Gastroesophageal sphincter (tissue), 4 donors: ENCODE data around the gene ST6GAL2. TPM values are rescaled to one million over a fixed set of nuclear protein-coding genes. Genes with fewer than 3 reads are reported as not detected.

Experiments
- ATAC-seq: fragments of 150-250 bp; one replicate; pipeline ENCODE4 v1.9.1; 2016; ENCODE audit warnings: mild to moderate bottlenecking, moderate library complexity
- H3K27ac ChIP-seq, 4 donors: fragments of 200-600 bp; sonication (generic) in 3 of 4; 1 replicate in 3 of 4; 2 replicates in 1 of 4; pipeline ENCODE4 v1.5.1; 2016 to 2019
- H3K27me3 ChIP-seq: fragments of 200-600 bp; sonication (generic); one replicate; pipeline ENCODE4 v1.5.1; 2019
- H3K36me3 ChIP-seq, 2 donors: fragments of 200-600 bp; sonication (generic); one replicate each; pipeline ENCODE4 v1.5.1; 2019; ENCODE audit warnings: control low read depth in 1 of 2
- H3K4me1 ChIP-seq, 3 donors: fragments of 200-600 bp; sonication (generic); 1 replicate in 2 of 3; 2 replicates in 1 of 3; pipeline ENCODE4 v1.5.1; 2016 to 2019; ENCODE audit warnings: control low read depth in 2 of 3
- H3K4me3 ChIP-seq, 2 donors: fragments of 200-600 bp; sonication (generic); one replicate each; pipeline ENCODE4 v1.5.1; 2019; ENCODE audit warnings: mild to moderate bottlenecking in 1 of 2, moderate library complexity in 1 of 2
- H3K9me3 ChIP-seq, 3 donors: fragments of 200-600 bp; sonication (generic); one replicate each; pipeline ENCODE4 v1.5.1; 2017 to 2019; ENCODE audit warnings: control low read depth in 2 of 3
- CTCF ChIP-seq, 4 experiments: fragments of 200-600 bp in 2 of 4; fragments of 450-650 bp in 2 of 4; sonication (generic) in 1 of 4; IDR thresholded peaks; one replicate each; pipeline ENCODE4 v1.5.1; 2017 to 2019; ENCODE audit warnings: antibody characterized with exemption in 4 of 4, mild to moderate bottlenecking in 2 of 4, moderate library complexity in 2 of 4
- EP300 ChIP-seq: sonication (generic); formaldehyde crosslinking; IDR thresholded peaks from one replicate; pipeline ENCODE4 v1.6.1; 2017; ENCODE audit warnings: antibody characterized with exemption, mild to moderate bottlenecking
- POLR2A ChIP-seq, 2 donors: fragments of 450-650 bp; IDR thresholded peaks; one replicate each; pipeline ENCODE4 v1.6.1; 2017; ENCODE audit warnings: antibody characterized with exemption in 2 of 2, mild to moderate bottlenecking in 2 of 2, moderate library complexity in 1 of 2
- POLR2AphosphoS5 ChIP-seq: sonication (generic); formaldehyde crosslinking; IDR thresholded peaks from one replicate; pipeline ENCODE4 v1.6.1; 2017; ENCODE audit warnings: antibody characterized with exemption
- WGBS, 2 donors: methylation state at CpG; one replicate each; pipeline ENCODE4 v1.1.5; 2018; ENCODE audit warnings: low coverage in 1 of 2; 5-methylcytosine and 5-hydroxymethylcytosine counted together
- total RNA-seq, 4 donors: library from RNA; depleted of rRNA; stranded (reverse); fragments of >200 nt; gene quantifications; one replicate each; pipeline ENCODE4 v1.1.0, GENCODE V29; 2016

The ST6GAL2 gene
- total RNA-seq, 4 donors from 2014 or later: 2.4 to 29.0 (median 20.6) TPM

DNA sequence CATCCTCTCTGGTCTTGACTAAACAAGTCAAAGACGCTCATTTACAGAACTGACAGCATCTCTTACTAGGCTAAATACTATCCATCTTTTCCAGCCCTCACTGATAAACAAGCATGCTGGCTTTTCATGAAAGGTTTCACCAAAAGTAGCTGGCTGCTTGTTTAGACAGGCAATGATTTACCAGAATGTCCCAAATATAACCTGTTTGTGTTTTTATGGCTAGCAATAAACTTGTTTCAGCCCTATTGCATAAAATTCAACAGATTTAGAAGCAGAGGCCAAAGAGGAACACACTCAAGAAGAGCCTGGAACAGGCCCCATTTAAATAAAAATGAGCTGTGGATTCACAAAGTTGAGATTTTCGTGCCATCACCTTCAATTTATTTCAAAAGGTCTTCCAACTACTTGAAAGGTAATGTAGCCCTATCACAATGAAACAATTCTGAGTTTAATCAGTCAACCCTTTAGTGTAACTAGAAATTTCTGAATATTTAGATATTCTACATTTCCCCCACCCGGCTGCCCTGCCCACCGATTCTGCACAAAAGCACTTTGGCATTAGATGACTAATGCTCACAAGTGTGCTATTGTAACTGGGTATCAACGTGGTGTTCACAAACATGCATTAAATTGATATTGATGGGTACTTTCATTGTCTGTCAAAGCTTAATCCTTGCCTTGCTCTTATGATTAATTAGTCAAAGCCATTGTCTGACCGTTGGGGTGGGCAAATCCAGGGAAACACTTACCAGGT is 54.0 kb downstream of the ST6GAL2 start:
- no peak for ATAC-seq
- Histone ChIP-seq H3K27ac (no peak overlapping the region), H3K4me1 (no peaks in the 10 kb centered on the region), H3K4me3 (no peak overlapping the region), H3K9me3 (no peaks in the 10 kb centered on the region), H3K36me3 (peaks cover 0 to 12% of the 10 kb centered on the region in 2 donors), H3K27me3 (no peaks in the 10 kb centered on the region)
- whole genome bisulfite sequencing, 2 donors: 57 to 74% methylated on average over 6 of the region's 6 CpGs
- TF ChIP-seq POLR2A (IDR thresholded peaks at IDR 0.05) (no peak), CTCF (IDR thresholded peaks at IDR 0.05) (no peak), EP300 (no peak), POLR2AphosphoS5 (no peak)

GRCh38 chr2:106831241-106831640 is 54.7 kb downstream of the ST6GAL2 start:
- H3K27ac ChIP-seq: no peak overlapping the region
- 82 to 93% methylated on average over 2 to 3 of the region's 3 CpGs for WGBS, 2 donors
- H3K4me1 ChIP-seq: no peaks in the 10 kb centered on the region
- H3K27me3 ChIP-seq: no peaks in the 10 kb centered on the region
- no peak for ATAC-seq
- H3K36me3 ChIP-seq: peaks cover 0 to 12% of the 10 kb centered on the region in 2 donors
- TF ChIP-seq CTCF (IDR thresholded peaks at IDR 0.05) (no peak), EP300 (no peak), POLR2A (IDR thresholded peaks at IDR 0.05) (no peak), POLR2AphosphoS5 (no peak)
- no peak overlapping the region for H3K4me3 ChIP-seq
- H3K9me3 ChIP-seq: no peaks in the 10 kb centered on the region

DNA sequence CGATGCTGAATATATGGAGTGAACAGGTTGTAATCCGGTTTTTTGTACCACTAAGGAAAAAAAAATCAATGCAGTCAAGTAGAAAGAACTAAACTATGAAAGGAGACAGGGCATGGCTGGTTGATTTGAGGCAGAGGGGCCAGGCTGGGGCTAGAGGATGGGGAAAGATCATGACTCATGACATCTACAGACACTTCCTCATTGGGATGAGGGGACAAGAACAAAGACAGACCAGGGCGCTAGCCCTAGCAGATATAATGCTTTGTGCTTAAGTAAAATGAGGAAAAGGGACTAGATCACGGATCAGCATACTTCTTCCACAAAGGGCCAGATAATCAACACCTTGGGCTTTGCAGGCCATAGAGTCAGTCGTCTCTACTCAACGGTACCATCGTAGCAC is 55.8 kb downstream of the ST6GAL2 start:
- peaks cover 0 to 17% of the 10 kb centered on the region in 2 donors for H3K36me3 ChIP-seq
- TF ChIP-seq CTCF (IDR thresholded peaks at IDR 0.05) (no peak), POLR2A (IDR thresholded peaks at IDR 0.05) (no peak), POLR2AphosphoS5 (no peak), EP300 (no peak)
- H3K4me3 ChIP-seq: no peak overlapping the region
- 96 to 97% methylated on average over 7 of the region's 7 CpGs for WGBS, 2 donors
- H3K9me3 ChIP-seq: no peaks in the 10 kb centered on the region
- no peak for ATAC-seq
- no peaks in the 10 kb centered on the region for H3K4me1 ChIP-seq
- H3K27me3 ChIP-seq: no peaks in the 10 kb centered on the region
- no peak overlapping the region for H3K27ac ChIP-seq

DNA sequence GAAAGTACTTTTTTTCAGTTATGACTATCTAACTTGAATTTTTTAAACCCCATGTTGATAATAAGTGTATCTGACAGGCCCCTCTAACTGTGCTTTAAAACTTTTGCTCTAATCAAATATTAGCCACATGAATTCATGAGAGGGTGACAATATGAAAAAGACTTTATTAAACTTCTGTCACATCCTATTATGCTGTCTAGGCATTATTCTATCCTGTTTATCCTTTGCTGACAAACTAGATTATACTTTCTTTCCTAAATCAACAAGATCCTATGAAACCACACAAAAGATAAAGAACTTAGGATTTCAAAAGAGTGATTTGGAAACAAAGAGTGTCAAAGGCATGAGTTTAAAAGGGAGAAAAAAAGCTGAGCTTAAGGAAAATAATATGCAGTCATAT is 57.8 kb downstream of the ST6GAL2 start:
- no peaks in the 10 kb centered on the region for H3K9me3 ChIP-seq

More for the DNA sequence above, 57.8 kb downstream of the ST6GAL2 start:
- Histone ChIP-seq H3K4me1 (no peaks in the 10 kb centered on the region), H3K27ac (no peak overlapping the region), H3K4me3 (no peak overlapping the region), H3K36me3 (peaks cover 0 to 23% of the 10 kb centered on the region in 2 donors), H3K27me3 (no peaks in the 10 kb centered on the region)
- TF ChIP-seq EP300: no peak
- TF ChIP-seq POLR2A (IDR thresholded peaks at IDR 0.05): no peak
- TF ChIP-seq POLR2AphosphoS5: no peak
- TF ChIP-seq CTCF (IDR thresholded peaks at IDR 0.05): no peak
- no peak for ATAC-seq
